ENCODE results near the gene CFAP410.
"Not testable (repeated sequence)": the region's sequence is repeated elsewhere in the genome, so short reads cannot be mapped to it uniquely, and the experiment has no call there.

GRCh38 chr21:44361903-44362302 lies 22.7 kb upstream of the CFAP410 start:
- TF ChIP-seq RAD21 (IDR thresholded peaks at IDR 0.05 in 1 of 2, conservative IDR thresholded peaks at IDR 0.05 in 1 of 2; ENCODE audit: low read depth in 2 of 2, low read length in 2 of 2); EP300 (IDR thresholded peaks at IDR 0.05; ENCODE audit: borderline replicate concordance in 1 of 2, low read depth in 2 of 2, low read length in 2 of 2); KDM1A (IDR thresholded peaks at IDR 0.05; ENCODE audit: borderline replicate concordance, low read length); RNF2 (IDR thresholded peaks at IDR 0.05; ENCODE audit: borderline replicate concordance, low read depth, low read length, missing control alignments, poor library complexity, severe bottlenecking); POLR2AphosphoS5 (IDR thresholded peaks at IDR 0.05; ENCODE audit: low read depth, low read length); GABPA (IDR thresholded peaks at IDR 0.05; ENCODE audit: borderline replicate concordance, insufficient read depth, low read length); HDAC2 (IDR thresholded peaks at IDR 0.05; ENCODE audit: borderline replicate concordance in 1 of 2, low read depth in 2 of 2, low read length in 2 of 2); POLR2A (IDR thresholded peaks at IDR 0.05; ENCODE audit: control extremely low read depth in 1 of 2, low read depth in 2 of 2, low read length in 2 of 2); BCL11A (IDR thresholded peaks at IDR 0.05; ENCODE audit: low read depth in 2 of 2, low read length in 2 of 2); JUND (IDR thresholded peaks at IDR 0.05; ENCODE audit: low read length): not testable (repeated sequence)
- TF ChIP-seq, protein P1, sequence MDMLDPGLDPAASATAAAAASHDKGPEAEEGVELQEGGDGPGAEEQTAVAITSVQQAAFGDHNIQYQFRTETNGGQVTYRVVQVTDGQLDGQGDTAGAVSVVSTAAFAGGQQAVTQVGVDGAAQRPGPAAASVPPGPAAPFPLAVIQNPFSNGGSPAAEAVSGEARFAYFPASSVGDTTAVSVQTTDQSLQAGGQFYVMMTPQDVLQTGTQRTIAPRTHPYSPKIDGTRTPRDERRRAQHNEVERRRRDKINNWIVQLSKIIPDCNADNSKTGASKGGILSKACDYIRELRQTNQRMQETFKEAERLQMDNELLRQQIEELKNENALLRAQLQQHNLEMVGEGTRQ (IDR thresholded peaks at IDR 0.05; ENCODE audit: low read length): not testable (repeated sequence)
- TF ChIP-seq, protein P2, sequence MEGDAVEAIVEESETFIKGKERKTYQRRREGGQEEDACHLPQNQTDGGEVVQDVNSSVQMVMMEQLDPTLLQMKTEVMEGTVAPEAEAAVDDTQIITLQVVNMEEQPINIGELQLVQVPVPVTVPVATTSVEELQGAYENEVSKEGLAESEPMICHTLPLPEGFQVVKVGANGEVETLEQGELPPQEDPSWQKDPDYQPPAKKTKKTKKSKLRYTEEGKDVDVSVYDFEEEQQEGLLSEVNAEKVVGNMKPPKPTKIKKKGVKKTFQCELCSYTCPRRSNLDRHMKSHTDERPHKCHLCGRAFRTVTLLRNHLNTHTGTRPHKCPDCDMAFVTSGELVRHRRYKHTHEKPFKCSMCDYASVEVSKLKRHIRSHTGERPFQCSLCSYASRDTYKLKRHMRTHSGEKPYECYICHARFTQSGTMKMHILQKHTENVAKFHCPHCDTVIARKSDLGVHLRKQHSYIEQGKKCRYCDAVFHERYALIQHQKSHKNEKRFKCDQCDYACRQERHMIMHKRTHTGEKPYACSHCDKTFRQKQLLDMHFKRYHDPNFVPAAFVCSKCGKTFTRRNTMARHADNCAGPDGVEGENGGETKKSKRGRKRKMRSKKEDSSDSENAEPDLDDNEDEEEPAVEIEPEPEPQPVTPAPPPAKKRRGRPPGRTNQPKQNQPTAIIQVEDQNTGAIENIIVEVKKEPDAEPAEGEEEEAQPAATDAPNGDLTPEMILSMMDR (IDR thresholded peaks at IDR 0.05; ENCODE audit: control extremely low read depth in 1 of 3, insufficient read depth in 1 of 3, low read depth in 1 of 3, low read length in 3 of 3): not testable (repeated sequence)

Measured in H1 (cell line).